HepG2 (cell line): ENCODE measurements around the gene ZNFX1. TPM values are rescaled to one million over a fixed set of nuclear protein-coding genes. Genes with fewer than 3 reads are reported as not detected.

ENCODE experiments used
- AKAP8 ChIP-seq: sonication (generic); formaldehyde crosslinking; IDR thresholded peaks from 2 replicates; pipeline ENCODE4 v1.5.1; 2020; ENCODE audit warnings: mild to moderate bottlenecking, missing genetic modification reagents
- ARID2 ChIP-seq: sonication (generic); formaldehyde crosslinking; IDR thresholded peaks from 2 replicates; pipeline ENCODE4 v1.8.1; 2022; ENCODE audit warnings: mild to moderate bottlenecking, missing genetic modification reagents, borderline replicate concordance
- CBX1 ChIP-seq: IDR thresholded peaks from one replicate; pipeline ENCODE4 v1.6.1; 2016; ENCODE audit warnings: antibody characterized with exemption, low read depth
- EEA1 ChIP-seq: sonication (generic); formaldehyde crosslinking; IDR thresholded peaks from 2 replicates; pipeline ENCODE4 v1.5.1; 2020; ENCODE audit warnings: mild to moderate bottlenecking, missing genetic modification reagents, borderline replicate concordance
- FOXO4 ChIP-seq: sonication (generic); formaldehyde crosslinking; conservative IDR thresholded peaks from 2 replicates; pipeline ENCODE4 v1.8.1; 2023; ENCODE audit warnings: missing genetic modification reagents
- HBP1 ChIP-seq: IDR thresholded peaks from 2 replicates; pipeline ENCODE4 v1.6.1; 2016; ENCODE audit warnings: low read depth, control low read depth
- KDM3A ChIP-seq: IDR thresholded peaks from 2 replicates; pipeline ENCODE4 v1.6.1; 2018; ENCODE audit warnings: low read depth, missing compliant biosample characterization
- KLF6 ChIP-seq: IDR thresholded peaks from 2 replicates; pipeline ENCODE4 v1.8.0; 2016; ENCODE audit warnings: missing biosample characterization, missing genetic modification reagents
- MATR3 ChIP-seq: sonication (generic); formaldehyde crosslinking; IDR thresholded peaks from 2 replicates; pipeline ENCODE4 v1.4.0; 2020; ENCODE audit warnings: missing genetic modification reagents
- RNF219 ChIP-seq: sonication (generic); formaldehyde crosslinking; IDR thresholded peaks from 2 replicates; pipeline ENCODE4 v1.5.0; 2020; ENCODE audit warnings: mild to moderate bottlenecking, missing genetic modification reagents
- RXRB ChIP-seq: IDR thresholded peaks from 2 replicates; pipeline ENCODE4 v1.6.1; 2016; ENCODE audit warnings: borderline replicate concordance, missing genetic modification reagents, missing compliant biosample characterization
- ZBTB43 ChIP-seq: sonication (generic); formaldehyde crosslinking; conservative IDR thresholded peaks from 2 replicates; pipeline ENCODE4 v1.4.0; 2020; ENCODE audit warnings: missing genetic modification reagents
- ZFP41 ChIP-seq: sonication (generic); formaldehyde crosslinking; IDR thresholded peaks from 2 replicates; pipeline ENCODE4 v1.4.0; 2020; ENCODE audit warnings: mild to moderate bottlenecking, missing genetic modification reagents, borderline replicate concordance
- ZNF558 ChIP-seq: sonication (generic); formaldehyde crosslinking; IDR thresholded peaks from 2 replicates; pipeline ENCODE4 v1.9.0; 2022; ENCODE audit warnings: mild to moderate bottlenecking, missing genetic modification reagents, borderline replicate concordance
- ZNF564 ChIP-seq: sonication (generic); formaldehyde crosslinking; IDR thresholded peaks from 2 replicates; pipeline ENCODE4 v1.8.1; 2023; ENCODE audit warnings: mild to moderate bottlenecking, missing genetic modification reagents
- ZNF570 ChIP-seq: sonication (generic); formaldehyde crosslinking; IDR thresholded peaks from 2 replicates; pipeline ENCODE4 v1.4.0; 2020; ENCODE audit warnings: mild to moderate bottlenecking, missing genetic modification reagents, borderline replicate concordance
- ZNF737 ChIP-seq: sonication (generic); formaldehyde crosslinking; IDR thresholded peaks from 2 replicates; pipeline ENCODE4 v1.5.0; 2020; ENCODE audit warnings: missing genetic modification reagents, mild to moderate bottlenecking, borderline replicate concordance
- polyA plus RNA-seq, 8 experiments: library from polyadenylated mRNA; depleted of rRNA in 3 of 8; stranded (reverse) in 7 of 8; unstranded in 1 of 8; fragments of >200 nt; fragmentation: Illumina TruSeq in 4 of 8; extraction: Trizol in 4 of 8; gene quantifications; 2 replicates each; pipeline versions ENCODE4 v1.2.1 to v1.2.3, GENCODE V29; 2011 to 2016; ENCODE audit warnings: low read depth in 4 of 8, missing spikeins in 1 of 8, mixed read lengths in 1 of 8; ENCODE audit not compliant: insufficient read depth in 1 of 8
- total RNA-seq, 5 experiments: library from RNA; depleted of rRNA; stranded (reverse); fragments of >200 nt; fragmentation: Illumina TruSeq; extraction: Trizol; gene quantifications; 2 replicates each; pipeline ENCODE4 v1.2.3, GENCODE V29; 2016; ENCODE audit warnings: low read depth in 1 of 5
- TF ChIP-seq, protein P1 (sequence below): sonication (generic); formaldehyde crosslinking; IDR thresholded peaks from 2 replicates; pipeline ENCODE4 v1.4.0; 2020; ENCODE audit warnings: mild to moderate bottlenecking, missing genetic modification reagents
- TF ChIP-seq, protein P2 (sequence below): sonication (generic); formaldehyde crosslinking; IDR thresholded peaks from 2 replicates; pipeline ENCODE4 v1.8.0; 2022; ENCODE audit warnings: mild to moderate bottlenecking, missing genetic modification reagents, moderate library complexity

The ZNFX1 gene
- total and polyA plus RNA-seq, 2 of the 13 experiments (the other 11 are each of a cell fraction or from before 2014, with no cell fraction given), result 2.9 to 11.1 TPM

- TF ChIP-seq RNF219 (CRISPR knock-in tag) (no peak), KDM3A (CRISPR knock-in tag) (peak; percentile 68; the same call in 1 of the 2 replicates), FOXO4 (no peak), ZNF737 (CRISPR knock-in tag) (no peak), MATR3 (CRISPR knock-in tag) (no peak), EEA1 (CRISPR knock-in tag) (no peak), ZBTB43 (CRISPR knock-in tag) (no peak), ZFP41 (CRISPR knock-in tag) (no peak), AKAP8 (CRISPR knock-in tag) (no peak), RXRB (peak; percentile 74; the same call in 1 of the 2 replicates), CBX1 (no peak), ZNF570 (CRISPR knock-in tag) (no peak), ZNF558 (CRISPR knock-in tag) (no peak), ZNF564 (no peak), ARID2 (CRISPR knock-in tag) (no peak), HBP1 (CRISPR knock-in tag) (peak; percentile 94; the same call in 1 of the 2 replicates), KLF6 (CRISPR knock-in tag) (peak; percentile 61; the same call in 1 of the 2 replicates)
- TF ChIP-seq, protein P1, sequence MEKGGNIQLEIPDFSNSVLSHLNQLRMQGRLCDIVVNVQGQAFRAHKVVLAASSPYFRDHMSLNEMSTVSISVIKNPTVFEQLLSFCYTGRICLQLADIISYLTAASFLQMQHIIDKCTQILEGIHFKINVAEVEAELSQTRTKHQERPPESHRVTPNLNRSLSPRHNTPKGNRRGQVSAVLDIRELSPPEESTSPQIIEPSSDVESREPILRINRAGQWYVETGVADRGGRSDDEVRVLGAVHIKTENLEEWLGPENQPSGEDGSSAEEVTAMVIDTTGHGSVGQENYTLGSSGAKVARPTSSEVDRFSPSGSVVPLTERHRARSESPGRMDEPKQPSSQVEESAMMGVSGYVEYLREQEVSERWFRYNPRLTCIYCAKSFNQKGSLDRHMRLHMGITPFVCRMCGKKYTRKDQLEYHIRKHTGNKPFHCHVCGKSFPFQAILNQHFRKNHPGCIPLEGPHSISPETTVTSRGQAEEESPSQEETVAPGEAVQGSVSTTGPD, result no peak
- TF ChIP-seq, protein P2, sequence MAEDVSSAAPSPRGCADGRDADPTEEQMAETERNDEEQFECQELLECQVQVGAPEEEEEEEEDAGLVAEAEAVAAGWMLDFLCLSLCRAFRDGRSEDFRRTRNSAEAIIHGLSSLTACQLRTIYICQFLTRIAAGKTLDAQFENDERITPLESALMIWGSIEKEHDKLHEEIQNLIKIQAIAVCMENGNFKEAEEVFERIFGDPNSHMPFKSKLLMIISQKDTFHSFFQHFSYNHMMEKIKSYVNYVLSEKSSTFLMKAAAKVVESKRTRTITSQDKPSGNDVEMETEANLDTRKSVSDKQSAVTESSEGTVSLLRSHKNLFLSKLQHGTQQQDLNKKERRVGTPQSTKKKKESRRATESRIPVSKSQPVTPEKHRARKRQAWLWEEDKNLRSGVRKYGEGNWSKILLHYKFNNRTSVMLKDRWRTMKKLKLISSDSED (CRISPR knock-in tag), result no peak
These were observed 60.8 kb downstream of the ZNFX1 start (continued) for GRCh38 chr20:49216991-49217578.
